ENCODE results near the gene RTN4R.
"Not testable (repeated sequence)": the region's sequence is repeated elsewhere in the genome, so short reads cannot be mapped to it uniquely, and the experiment has no call there.

The RTN4R gene

GRCh38 chr22:20272700-20273099 is 4.6 kb upstream of the RTN4R start:
- DNase-seq (ENCODE audit: extremely low read depth in 1 of 2, low read depth in 1 of 2): no peak

GRCh38 chr22:20272174-20272573 is 4.1 kb upstream of the RTN4R start:
- no peak for DNase-seq (ENCODE audit: extremely low read depth in 1 of 2, low read depth in 1 of 2)

- DNase-seq (ENCODE audit: extremely low read depth in 1 of 2, low read depth in 1 of 2): no peak
Measured at GRCh38 chr22:20271114-20271994, 3.2 kb upstream of the RTN4R start.

GRCh38 chr22:20270190-20271113 is 2.3 kb upstream of the RTN4R start:
- not testable (repeated sequence) for DNase-seq (ENCODE audit: extremely low read depth in 1 of 2, low read depth in 1 of 2)

GRCh38 chr22:20269673-20270072 is 1.6 kb upstream of the RTN4R start:
- DNase-seq (ENCODE audit: extremely low read depth in 1 of 2, low read depth in 1 of 2): not testable (repeated sequence)

GRCh38 chr22:20269201-20269600 is 1.1 kb upstream of the RTN4R start:
- not testable (repeated sequence) for DNase-seq (ENCODE audit: extremely low read depth in 1 of 2, low read depth in 1 of 2)

- no peak for DNase-seq (ENCODE audit: extremely low read depth in 1 of 2, low read depth in 1 of 2)
Measured at GRCh38 chr22:20267441-20268278, 458 bp downstream of the RTN4R start.

GRCh38 chr22:20266667-20267440 is 1.3 kb downstream of the RTN4R start:
- DNase-seq (ENCODE audit: extremely low read depth in 1 of 2, low read depth in 1 of 2): not testable (repeated sequence)

GRCh38 chr22:20265772-20266666 is 2.1 kb downstream of the RTN4R start:
- DNase-seq (ENCODE audit: extremely low read depth in 1 of 2, low read depth in 1 of 2): not testable (repeated sequence)

GRCh38 chr22:20264614-20265452 is 3.3 kb downstream of the RTN4R start:
- DNase-seq (ENCODE audit: extremely low read depth in 1 of 2, low read depth in 1 of 2): no peak

- DNase-seq (ENCODE audit: extremely low read depth in 1 of 2, low read depth in 1 of 2): not testable (repeated sequence)
Measured at GRCh38 chr22:20263404-20264281, 4.5 kb downstream of the RTN4R start.

- DNase-seq (ENCODE audit: extremely low read depth in 1 of 2, low read depth in 1 of 2): no peak
Measured at GRCh38 chr22:20262582-20263147, 5.5 kb downstream of the RTN4R start.

GRCh38 chr22:20261848-20262581 is 6.1 kb downstream of the RTN4R start:
- no peak for DNase-seq (ENCODE audit: extremely low read depth in 1 of 2, low read depth in 1 of 2)

- no peak for DNase-seq (ENCODE audit: extremely low read depth in 1 of 2, low read depth in 1 of 2)
Measured at GRCh38 chr22:20260071-20260765, 7.9 kb downstream of the RTN4R start.

GRCh38 chr22:20259327-20259688 is 8.8 kb downstream of the RTN4R start:
- no peak for DNase-seq (ENCODE audit: extremely low read depth in 1 of 2, low read depth in 1 of 2)

Measured in activated CD8-positive, alpha-beta memory T cell treated with anti-CD3 and anti-CD28 coated beads for 1 hour (primary cell).